IPS-NIHi11 (cell line): ENCODE data around the gene PTPRM.

Experiments
- DNase-seq: peaks from one replicate; pipeline ENCODE4 v3.0.0; 2012; ENCODE audit warnings: mixed read lengths, low spot score

PTPRM gene

DNA sequence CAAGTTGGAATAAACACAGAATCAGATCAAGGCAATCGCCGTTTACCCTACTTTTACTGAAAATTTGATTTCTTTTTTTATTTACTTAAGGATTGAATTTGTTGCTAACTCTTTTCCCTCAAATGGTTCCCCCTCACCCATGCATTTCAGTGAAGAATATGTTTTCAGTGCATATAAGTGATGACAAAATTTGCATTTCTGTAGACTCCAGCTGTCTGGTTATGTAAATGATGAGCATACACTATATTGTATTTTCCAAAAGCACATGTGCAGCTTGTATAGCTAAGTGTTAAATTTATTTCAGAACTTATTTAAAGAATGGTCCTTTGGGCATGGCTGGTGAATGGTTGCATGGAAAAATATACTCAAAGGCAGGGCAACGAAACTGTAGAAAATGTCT, 437.7 kb downstream of the PTPRM start:
- DNase-seq: no peak

DNA sequence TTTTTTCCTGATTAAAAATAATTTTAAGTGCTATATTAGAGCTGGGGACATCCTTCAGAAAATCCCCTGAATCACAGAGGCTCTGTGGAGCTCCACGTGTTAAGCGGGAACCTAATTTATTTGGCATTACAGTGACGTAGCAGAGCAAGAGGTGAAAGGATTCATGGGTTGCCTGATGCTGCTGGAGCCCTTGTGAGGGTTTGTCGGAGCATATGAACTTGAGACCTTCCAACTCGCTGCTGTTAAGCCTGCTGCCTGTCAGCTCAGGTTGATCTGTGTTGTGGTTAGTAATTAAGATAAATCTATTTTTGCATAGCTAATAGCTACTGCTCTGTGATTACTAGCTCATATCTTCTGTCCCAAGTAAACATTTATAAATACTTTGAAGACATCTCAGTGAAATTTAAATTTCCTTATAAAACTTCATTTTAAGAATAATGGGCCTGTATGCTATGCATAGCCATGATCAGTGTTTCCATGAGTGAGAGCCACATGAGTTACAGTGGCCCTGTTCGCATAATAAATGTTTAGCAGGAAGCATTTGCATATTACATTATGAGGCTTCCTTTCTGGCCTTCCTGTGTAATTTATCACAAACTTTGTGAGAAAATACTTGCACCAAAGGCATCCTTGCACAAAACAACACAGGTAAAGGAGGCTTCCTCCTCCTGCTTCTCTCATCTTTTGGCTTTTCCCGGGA, 438.9 kb downstream of the PTPRM start:
- DNase-seq: no peak

DNA sequence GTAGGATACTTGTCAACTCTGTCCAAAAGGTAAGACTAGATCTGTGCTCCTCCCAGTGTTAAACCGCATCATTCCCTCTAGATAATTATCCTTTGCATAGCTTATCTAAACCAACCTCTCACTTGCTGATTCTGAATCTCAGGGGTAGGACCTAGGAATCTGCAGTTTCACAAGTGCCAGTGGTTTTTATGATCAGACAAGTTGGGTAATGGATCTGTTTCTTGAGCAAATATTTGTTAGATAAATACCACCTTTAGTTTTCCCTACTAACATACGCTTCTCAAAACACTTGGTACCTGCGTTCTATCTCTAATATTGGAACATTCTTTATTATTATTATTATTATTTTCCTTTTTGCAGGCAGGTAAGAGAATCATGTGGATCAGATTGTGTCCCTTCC, 439.9 kb downstream of the PTPRM start:
- DNase-seq: no peak

DNA sequence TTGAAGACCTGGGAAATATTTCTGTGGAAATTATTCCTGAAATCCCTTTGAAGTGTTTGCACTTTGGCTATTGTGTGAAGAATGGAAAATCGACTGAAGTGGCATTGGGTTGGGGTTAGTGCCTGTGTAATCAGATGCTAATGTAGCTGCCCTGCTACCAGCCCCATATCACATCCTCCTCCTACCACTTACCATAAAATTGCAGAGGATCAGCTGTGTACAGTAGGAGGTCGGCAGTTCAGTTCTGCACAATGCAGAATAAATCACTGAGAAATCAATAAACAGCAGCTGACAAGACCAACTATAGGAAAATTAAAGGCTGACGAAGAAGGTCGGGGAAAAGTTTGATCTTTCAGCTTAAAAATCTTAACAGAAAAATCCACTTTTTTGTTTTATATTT, 440.9 kb downstream of the PTPRM start:
- DNase-seq: no peak

DNA sequence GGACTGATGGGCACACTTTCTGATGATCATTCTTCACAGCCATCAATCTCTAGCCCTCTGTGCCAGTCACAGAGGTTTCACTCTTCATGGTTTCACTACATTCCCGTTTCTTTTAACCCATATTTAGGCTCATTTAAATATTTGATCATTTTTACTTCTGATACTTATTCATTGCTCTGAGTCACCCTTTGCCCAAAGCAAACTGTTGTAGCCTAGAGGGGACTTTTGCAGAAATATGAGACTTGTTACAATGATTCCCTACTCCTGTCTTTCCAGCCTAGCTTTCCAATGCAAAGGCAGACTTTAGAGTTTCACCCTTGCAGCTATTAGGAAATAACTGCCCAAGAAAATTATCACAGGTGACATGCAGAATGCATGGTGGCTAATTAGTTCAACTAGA, 444.2 kb downstream of the PTPRM start:
- DNase-seq: no peak

DNA sequence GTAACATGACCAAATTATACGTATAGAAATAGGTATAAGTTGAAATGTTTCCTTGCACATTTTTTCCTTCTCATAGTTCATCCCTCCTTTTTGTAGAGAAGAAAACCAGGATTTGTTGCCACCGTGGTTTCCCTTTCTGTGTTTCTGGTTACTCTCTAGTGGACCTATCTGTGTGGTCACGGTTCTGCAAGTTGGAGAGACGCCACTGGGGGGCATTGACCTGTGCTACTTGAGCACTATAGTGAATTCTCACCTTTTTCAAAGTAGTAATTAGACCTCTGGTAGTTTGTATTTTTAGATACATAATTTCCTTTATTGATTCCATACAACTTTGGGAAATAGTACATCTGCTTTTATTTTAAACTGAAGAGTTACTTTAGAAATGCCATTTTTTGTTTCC, 444.8 kb downstream of the PTPRM start:
- DNase-seq: no peak

DNA sequence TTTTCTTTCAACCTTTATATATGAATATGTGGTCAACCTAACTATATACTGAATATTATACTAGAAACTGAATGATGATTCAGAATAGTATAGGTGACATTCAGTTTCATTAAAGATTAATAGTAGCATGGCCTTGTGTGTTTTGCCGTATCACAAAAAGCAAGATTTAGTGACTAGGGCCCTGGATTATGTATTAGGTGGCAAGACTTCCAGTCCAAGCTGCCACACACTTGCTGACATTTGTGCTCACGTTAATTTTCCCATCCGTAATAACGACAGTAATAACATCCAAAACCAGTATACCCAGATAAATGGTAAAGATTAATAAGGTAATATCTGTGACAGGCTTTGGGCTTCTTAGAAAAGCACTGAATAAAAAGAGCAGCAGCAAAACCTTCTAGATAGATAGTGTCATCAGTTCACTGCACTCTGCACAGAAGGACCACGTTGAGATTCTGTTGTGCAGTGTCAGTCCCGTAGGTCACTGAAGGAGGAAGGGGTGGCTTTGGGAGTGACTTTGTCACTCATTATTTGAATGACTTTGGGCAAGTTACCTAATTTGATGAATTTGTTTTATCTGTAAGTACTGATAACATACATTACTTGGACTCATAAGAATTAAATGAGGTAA, 451.7 kb downstream of the PTPRM start:
- no peak for DNase-seq

DNA sequence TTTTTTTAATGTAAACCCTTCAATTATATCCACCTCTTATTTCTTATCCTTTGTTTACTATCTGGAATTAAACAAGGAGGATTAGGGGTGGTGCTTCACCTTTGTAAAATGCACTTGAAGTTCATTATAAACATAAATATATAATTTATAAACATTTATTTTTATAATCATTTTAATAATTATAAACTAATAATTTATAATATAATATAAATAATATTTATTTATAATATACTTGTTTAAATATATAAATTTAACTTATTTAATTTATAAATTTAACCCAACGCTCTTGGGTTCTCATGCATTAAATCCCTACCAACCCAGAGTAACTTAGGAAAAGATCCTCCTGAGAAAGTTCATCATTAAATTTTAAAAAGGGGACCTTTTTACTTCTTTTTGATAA, 452.5 kb downstream of the PTPRM start:
- DNase-seq: no peak

DNA sequence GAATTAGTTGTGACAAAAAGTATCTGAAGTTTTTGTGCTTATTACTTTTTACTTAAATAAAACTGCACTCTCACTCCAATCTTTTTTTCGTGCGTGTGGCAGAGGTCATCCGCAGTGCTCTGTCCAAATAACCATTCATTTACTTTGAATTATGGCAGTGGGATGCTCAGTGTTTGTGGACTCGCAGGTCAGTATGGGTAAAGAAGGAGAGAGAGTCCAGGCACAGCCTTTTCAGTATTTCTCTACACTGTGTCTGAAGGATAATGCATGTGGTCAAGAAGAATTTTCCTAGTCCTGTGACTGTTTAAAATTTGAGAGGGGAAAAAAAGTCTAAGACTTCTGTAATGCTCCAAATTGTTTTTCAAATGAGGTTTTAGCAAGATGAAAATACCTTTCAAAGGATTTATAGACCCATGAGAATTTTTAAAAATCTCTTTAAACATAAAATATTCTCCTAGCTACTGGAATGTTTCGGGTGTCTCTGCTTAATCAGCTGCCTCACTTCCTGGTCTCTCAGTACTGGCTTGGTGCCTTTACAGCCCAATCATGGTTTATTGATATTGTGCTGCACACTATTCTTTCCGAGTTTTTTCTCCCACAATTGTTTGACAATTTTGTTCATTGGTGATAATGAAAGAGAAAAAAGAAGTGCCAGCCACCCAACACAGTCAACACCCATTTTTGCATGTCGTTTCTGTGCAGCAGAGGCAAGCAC, 453.2 kb downstream of the PTPRM start:
- no peak for DNase-seq

DNA sequence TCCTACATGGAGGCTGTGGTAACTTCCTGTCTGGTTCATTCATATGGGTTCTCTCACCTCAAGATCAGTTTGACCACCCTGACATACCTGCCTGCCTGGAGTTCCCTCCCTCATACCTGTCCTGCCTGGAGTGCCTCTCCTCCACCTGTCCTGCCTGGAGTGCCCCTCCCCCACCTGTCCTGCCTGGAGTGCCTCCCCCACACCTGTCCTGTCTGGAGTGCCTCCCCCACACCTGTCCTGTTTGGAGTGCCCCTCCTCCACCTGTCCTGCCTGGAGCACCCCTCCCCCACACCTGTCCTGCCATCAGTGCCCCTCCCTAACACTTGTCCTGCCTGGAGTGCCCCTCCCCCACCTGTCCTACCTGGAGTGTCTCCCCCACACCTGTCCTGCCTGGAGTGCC, 461.9 kb downstream of the PTPRM start:
- no peak for DNase-seq

DNA sequence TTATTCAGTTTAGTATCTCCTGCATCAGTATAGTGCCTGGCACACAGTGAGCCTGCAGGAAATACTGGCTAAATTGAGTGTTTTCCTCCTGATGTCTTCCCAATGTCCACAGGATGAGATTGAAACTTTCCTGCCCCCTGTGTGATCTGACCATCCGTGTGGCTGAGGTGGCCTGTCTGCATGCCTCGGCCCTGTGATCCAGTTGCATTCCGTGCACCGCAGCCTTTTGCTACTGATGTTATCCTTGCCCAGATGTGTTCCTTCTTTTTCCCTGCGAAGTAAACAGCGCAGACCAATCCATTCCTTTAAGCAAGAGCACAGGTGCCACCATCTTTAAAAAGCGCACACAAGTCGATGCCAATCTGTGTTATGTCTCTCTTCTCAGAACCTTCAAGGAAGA, 462.6 kb downstream of the PTPRM start:
- DNase-seq: no peak

DNA sequence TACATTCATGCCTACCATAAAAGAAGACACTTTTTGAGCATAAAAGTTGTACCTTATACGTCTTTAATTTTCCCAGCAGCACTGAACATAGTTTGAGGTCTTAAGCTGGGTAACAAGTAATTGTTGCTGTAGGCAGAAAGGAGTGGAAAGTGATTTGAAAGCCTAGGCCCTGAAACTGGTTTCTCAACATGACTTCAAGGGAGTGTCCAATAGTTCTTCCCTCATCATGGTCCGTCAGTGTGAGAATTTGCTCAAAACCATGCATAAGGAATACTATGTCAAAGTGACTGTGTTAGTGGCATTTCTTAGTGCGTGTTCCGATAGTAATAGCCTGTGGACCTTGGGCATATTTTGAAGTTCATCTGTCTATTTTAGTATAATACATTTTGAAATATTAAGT, 463.1 kb downstream of the PTPRM start:
- DNase-seq: no peak

DNA sequence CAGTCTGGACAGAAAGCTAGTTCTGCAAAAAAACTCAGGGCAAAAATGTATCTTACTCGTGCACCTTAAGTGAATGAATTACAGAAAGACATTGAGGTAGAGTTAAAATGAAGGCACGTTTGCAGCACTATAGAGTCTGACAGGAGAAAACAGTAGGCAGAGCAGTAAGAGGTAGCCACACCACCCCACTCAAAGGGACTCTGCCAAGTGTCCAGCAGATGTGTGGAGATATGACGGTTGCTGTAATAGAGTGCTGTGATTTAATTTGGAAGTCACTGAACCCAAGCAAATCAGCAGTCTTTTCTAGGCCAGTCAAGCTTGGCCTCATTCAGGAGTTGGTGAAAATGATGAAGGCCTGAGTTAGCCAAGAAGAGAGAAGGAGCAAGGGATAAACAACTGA, 464.4 kb downstream of the PTPRM start:
- no peak for DNase-seq

DNA sequence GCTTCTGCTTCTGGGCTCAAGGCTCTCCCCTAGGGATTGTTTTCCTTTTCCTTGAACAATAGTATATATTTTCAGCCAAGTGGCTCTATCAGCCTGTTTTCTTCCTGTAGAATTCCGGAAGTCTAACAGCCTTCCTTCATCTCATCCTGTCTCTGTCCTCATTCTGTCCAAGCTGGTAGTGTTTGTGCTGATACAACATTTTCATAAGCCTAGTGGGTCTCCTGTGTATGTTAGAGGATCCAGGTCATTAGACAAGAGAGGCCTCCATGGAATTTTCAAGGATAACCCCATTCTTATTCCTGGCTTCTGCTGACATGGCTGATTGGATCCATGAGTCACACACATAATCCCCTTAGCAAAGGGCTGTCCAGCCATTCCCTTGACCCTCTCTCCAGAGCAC, 467.6 kb downstream of the PTPRM start:
- DNase-seq: no peak

DNA sequence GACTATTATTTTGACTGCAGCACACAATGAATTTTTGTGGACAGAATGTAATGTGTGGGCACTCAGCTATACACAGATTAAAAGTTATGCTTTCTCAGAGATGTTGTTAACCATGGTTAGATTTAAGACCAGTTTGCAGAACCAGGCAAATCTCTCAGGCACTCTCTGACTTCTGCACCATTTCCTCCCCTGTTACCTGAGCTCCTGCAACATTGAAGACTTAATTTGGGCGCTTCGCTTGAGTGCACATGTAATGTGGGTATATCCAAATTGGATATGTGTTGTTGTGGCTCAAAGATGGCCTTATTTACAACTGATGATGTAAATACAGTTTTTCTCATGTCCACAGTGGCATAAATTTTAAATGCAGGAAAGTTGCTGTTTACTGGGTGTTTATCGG, 469.4 kb downstream of the PTPRM start:
- no peak for DNase-seq

DNA sequence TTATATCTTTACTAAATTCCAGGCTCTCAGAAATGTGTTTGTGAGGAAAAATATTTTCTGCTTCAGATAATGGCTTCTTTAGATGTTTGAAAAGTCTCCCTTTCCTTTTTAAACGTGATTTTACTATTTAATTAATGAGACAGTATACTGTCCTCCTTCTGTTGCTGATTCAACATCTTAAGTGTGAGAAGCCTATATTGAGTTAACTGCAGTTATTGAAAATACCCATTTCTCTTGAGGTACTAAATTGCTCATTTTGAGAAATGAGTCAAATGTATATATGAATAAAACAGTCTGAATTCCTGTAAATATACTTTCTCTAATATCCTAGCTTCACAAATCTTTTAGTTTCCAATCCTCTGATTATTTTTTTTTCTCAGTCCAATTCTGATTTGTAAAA, 470.2 kb downstream of the PTPRM start:
- DNase-seq: no peak

DNA sequence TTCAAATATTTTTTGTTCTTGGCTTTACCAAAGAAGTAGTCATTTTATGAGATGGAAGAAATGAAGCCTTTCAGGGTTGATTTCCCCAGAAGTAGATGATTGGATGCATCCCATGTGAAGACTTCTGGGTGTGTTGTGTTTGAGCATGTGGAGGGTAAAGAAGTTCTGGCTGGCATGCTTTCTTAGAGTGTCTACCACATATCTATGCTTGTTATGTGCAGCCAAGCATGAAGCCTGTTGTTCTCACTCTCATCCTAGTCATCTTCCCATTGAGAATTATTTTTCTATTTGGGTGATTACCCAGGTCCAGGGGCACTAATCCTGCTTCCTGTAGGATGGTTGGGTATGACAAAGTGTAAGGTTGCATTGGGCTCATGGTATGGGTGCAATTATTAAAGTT, 472.9 kb downstream of the PTPRM start:
- no peak for DNase-seq

DNA sequence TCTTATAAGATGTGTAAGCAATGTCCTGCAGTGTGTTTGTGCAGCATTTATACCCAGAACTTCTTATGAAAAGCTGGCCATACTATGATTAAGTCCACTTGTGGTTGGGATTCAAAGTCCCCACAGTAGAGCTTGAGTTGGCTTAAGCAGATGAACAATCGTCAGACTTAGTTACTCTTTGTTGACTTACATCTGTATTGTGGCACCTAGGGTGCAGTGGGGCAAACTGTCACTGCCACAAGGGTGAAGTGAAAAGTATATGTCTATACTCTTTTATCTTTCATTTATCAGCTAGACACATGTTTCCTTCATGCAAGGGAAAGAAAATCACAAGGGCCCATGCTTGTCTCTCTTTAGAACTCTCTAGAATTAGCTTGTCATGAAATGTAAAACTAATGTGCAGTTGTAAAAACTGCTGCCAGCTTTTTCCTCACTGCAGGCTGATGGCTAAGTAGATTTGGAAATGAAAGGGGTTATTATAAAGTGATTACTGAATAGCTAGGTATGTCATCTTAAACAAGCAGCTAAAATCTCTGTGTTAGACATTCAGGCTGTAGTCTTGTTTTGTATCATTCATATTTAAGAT, 474.5 kb downstream of the PTPRM start:
- DNase-seq: no peak

DNA sequence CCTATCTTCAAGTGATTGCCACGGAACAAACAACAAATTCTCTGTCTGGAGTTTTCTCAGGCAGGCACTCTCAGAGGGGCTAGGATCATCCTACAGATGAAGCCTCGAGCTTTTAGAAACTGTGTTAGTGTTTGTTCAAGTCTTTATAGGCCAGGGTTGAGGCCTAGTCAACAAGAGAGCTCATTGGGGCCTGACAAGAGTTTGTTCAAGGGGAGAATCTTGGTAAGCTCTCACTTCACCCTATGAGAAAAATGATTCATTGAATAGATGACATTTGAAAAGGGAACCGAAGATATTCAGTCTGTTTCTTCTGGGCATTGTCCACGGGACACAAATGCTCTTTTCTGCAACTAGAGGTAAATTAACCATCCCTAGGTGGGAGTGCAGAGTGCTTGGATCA, 476.9 kb downstream of the PTPRM start:
- DNase-seq: no peak

DNA sequence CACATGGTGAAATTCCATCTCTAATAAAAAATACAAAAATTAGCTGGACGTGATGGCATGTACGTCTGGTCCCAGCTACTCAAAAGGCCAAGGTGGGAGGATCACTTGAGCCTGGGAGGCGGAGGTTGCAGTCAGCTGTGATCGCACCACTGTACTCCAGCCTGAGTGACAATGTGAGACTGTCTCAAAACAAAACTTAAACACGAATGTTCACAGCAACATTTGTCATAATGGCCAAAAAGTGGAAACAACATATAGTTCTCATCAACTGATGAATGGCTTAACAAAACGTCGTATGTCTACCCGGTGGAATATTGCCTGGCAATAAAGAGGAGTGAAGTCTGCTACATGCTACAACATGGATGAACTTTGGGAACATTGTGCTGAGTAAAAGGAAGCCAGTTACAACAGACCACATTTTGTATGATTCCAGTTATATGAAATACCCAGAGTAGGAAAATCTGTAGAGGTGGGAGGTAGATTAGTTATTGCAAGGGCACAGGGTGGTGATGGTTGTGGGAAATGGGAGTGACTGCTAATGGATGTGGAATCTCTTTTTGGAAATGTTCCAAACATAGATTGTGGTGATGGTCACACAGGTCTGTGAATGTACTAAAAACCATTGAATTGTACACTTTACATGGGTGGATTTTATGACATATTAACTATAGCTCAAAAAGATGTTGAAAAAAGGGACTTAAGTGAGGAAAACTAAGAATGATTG, 478.2 kb downstream of the PTPRM start:
- no peak for DNase-seq

DNA sequence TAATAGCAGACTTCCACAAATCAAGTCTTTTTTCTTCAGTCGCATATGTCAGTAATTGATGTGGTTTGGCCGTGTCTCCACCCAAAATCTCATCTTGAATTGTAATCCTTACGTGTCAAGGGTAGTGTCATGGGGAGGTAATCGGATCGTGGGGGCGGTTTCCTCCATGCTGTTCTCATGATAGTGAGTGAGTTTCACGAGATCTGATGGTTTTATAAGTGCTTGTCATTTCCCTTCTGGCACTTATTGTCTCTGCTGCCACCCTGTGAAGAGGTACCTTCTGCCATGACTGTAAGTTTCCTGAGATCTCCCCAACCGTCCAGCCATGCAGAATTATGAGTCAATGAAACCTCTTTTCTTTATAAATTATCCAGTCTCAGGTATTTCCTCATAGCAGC, 478.8 kb downstream of the PTPRM start:
- no peak for DNase-seq

DNA sequence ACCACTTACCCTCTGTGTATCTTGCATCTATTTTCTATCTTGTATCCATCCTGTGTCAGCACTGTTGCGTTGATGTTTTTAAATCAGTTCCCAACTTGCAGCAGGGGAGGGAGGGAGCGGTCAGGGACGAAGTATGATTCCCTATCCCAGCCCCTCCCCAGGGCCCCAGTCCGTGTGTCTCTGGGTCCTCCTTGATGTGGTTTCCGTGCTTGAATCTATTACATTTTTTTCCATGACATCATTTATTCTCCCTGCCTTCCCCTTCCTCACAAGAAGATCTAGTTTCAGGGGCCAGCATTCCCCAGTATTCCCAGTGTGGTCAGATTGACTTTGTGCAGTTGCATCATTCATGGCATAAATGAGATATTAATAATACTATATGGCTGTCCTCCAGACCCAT, 479.3 kb downstream of the PTPRM start:
- DNase-seq: no peak

DNA sequence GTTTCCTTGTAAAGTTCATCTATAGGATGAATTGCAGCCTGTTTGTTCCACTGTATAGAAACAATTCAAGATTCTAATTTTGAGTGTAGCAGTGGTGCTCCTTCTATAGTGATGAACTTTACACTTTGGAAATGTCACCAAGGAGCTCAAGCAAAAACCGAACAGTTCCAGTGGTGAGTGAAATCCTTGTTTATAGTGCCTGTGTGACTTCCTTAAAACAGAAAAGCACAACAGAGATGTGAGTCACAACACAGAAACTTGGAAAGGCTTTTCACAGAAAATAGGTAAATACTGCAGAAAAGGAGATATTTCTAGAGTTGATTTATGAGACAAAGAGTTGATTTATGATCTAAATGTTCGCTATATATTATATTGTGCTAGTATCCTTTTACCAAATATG, 482.0 kb downstream of the PTPRM start:
- no peak for DNase-seq
